ENCODE data around the gene CHMP2B. TPM values are rescaled to one million over a fixed set of nuclear protein-coding genes. Genes with fewer than 3 reads are reported as not detected.

CHMP2B gene
- total RNA-seq, 4 donors from 2014 or later, result 27.3 to 35.2 (median 28.6) TPM

DNA sequence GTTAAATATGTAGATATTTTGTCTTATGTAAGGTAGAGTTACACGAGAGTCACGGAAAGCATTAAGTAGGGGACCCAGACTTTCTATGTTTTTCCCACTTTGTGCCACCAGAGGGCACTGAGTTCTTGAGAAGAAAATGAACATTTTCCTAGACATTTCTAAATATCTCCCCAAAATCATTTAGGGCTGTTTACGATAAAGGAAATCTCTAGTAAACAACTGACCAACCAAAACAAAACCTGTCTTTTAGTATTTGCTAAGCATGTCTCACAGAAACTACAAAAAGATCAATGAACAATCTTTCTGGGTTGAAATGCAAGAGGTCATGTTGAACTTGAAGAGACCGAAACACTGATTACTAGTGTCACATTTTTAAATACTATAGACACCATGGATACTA lies 33.2 kb downstream of the CHMP2B start:
- no peak overlapping the region for H3K4me3 ChIP-seq
- DNase-seq (ENCODE audit: low spot score in 2 of 2), result peak; percentile 20 to 69
- TF ChIP-seq, protein P1, sequence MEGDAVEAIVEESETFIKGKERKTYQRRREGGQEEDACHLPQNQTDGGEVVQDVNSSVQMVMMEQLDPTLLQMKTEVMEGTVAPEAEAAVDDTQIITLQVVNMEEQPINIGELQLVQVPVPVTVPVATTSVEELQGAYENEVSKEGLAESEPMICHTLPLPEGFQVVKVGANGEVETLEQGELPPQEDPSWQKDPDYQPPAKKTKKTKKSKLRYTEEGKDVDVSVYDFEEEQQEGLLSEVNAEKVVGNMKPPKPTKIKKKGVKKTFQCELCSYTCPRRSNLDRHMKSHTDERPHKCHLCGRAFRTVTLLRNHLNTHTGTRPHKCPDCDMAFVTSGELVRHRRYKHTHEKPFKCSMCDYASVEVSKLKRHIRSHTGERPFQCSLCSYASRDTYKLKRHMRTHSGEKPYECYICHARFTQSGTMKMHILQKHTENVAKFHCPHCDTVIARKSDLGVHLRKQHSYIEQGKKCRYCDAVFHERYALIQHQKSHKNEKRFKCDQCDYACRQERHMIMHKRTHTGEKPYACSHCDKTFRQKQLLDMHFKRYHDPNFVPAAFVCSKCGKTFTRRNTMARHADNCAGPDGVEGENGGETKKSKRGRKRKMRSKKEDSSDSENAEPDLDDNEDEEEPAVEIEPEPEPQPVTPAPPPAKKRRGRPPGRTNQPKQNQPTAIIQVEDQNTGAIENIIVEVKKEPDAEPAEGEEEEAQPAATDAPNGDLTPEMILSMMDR (IDR thresholded peaks at IDR 0.05), result peak; percentile 39 to 71 (median 54)
- TF ChIP-seq POLR2A (IDR thresholded peaks at IDR 0.05) (no peak), EP300 (IDR thresholded peaks at IDR 0.05) (no peak)
- no peaks in the 10 kb centered on the region for H3K9me3 ChIP-seq
- no peaks in the 10 kb centered on the region for H3K27me3 ChIP-seq
- no peaks in the 10 kb centered on the region for H3K4me1 ChIP-seq
- WGBS, 2 donors, result 35 to 37% methylated on average over 4 of the region's 4 CpGs
- H3K27ac ChIP-seq, result no peak overlapping the region
- peaks cover 0 to 8% (median 0%) of the 10 kb centered on the region in 3 donors for H3K36me3 ChIP-seq

DNA sequence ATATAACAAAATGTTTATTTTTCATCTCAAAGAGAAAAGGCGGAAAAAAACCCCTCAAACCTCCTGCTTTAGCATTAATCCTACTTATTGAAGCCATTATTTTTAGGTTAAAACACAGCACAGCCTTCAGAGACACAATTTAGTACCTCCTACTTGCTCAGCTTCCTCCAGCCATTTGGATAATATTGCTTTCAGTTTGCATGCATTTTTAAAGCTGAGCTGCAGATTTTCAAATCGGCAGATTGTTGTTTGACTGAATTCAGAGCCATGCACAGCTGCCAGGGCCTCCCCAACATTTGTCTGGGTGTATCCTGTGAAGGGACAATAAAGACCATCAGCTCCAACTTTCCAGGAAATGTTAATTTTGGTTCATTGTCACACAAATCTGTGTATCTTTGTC lies 34.8 kb downstream of the CHMP2B start:
- 50 to 52% methylated on average over 2 of the region's 2 CpGs for WGBS, 2 donors
- H3K27ac ChIP-seq, result no peak overlapping the region
- no peak for DNase-seq (ENCODE audit: low spot score in 2 of 2)

DNA sequence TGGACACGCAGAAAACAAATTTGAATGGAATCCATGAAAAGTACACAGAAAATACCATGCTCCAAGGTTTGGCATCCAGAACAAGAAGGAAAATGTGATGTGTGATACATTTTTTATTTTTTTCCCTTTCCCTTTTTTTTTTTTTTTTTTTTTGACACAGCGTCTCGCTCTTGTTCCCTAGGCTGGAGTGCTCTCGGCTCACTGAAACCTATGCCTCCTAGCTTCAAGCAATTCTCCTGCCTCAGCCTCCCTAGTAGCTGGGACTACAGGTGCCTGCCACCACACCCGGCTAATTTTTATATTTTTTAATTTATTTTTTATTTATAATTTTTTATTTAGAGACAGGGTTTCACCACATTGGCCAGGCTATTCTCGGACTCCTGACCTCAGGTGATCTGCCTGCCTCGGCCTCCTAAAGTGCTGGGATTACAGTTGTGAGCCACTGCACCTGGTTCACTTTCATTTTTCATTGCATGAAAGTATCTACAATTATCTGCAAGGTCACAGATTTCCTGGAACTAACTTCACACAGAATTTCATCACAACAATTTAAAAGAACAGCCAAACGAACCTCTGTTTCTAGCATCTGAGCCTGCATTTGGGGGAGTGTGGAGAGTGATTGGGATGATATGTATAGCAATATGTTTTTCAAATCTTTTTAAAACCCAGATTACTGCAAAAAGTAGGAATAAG lies 41.0 kb downstream of the CHMP2B start:
- TF ChIP-seq POLR2A (IDR thresholded peaks at IDR 0.05), result no peak
- no peaks in the 10 kb centered on the region for H3K27me3 ChIP-seq
- 85 to 88% methylated on average over 8 of the region's 8 CpGs for WGBS, 2 donors

More for the DNA sequence above, 34.8 kb downstream of the CHMP2B start:
- Histone ChIP-seq H3K4me1 (no peaks in the 10 kb centered on the region), H3K36me3 (no peaks in the 10 kb centered on the region), H3K9me3 (no peaks in the 10 kb centered on the region), H3K27me3 (no peaks in the 10 kb centered on the region), H3K4me3 (no peak overlapping the region)
- TF ChIP-seq EP300 (IDR thresholded peaks at IDR 0.05), result no peak

DNA sequence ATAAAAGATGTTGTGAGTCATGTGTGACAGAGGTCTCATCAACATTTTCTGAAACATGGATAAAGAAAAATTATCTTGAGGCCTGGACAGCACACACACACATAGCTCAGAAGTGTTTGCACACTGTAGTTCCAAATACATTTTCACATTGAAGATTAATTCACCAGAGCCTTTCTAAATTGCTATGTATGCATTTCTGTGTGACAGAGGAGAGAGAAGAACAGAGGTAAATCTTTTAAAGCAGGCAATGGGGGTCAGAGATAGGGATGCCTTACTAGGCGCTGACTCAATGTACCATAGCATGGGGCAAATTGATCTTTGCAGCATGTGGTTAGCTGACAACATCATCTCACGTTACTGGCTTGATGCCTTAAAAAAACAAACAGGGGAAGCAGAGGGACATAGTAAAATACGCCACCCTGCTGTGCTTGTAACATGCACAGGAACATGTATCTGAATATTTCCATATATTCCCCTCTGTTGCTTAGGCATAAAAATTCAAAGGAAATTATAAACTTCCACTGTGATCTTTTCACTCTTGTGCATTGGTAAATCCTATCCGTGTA lies 41.6 kb downstream of the CHMP2B start:
- Histone ChIP-seq H3K9me3 (no peaks in the 10 kb centered on the region), H3K36me3 (no peaks in the 10 kb centered on the region), H3K4me3 (no peak overlapping the region), H3K27me3 (no peaks in the 10 kb centered on the region), H3K4me1 (no peaks in the 10 kb centered on the region), H3K27ac (no peak overlapping the region)
- WGBS, 2 donors, result 70 to 80% methylated on average over 4 of the region's 4 CpGs
- no peak for DNase-seq (ENCODE audit: low spot score in 2 of 2)
- TF ChIP-seq POLR2A (IDR thresholded peaks at IDR 0.05) (no peak), EP300 (IDR thresholded peaks at IDR 0.05) (no peak)
- TF ChIP-seq, protein P1 (IDR thresholded peaks at IDR 0.05), result no peak

More for the DNA sequence above, 41.0 kb downstream of the CHMP2B start:
- Histone ChIP-seq H3K9me3 (no peaks in the 10 kb centered on the region), H3K36me3 (no peaks in the 10 kb centered on the region), H3K27ac (no peak overlapping the region), H3K4me3 (no peak overlapping the region), H3K4me1 (no peaks in the 10 kb centered on the region)
- no peak for DNase-seq (ENCODE audit: low spot score in 2 of 2)

DNA sequence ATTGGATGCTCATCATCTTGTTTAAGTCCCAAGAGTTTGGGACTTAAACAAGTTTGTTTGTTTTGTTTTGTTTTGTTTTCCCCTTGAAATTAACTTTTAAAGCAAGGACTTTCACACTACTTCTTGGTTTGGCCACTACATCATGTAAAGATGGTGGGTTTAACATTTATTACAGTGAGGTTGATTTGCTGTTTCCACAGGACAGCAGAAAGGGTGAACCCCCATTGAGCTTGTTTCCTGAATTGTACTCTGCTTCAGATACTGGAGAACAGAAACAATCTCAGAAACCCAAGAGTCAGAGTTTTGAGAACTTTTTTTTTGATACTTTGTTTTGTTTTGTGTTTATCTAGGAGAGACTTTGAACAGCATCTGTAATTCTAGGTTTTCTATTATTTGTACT lies 42.6 kb downstream of the CHMP2B start:
- Histone ChIP-seq H3K4me3 (no peak overlapping the region), H3K27me3 (no peaks in the 10 kb centered on the region), H3K9me3 (no peaks in the 10 kb centered on the region), H3K27ac (no peak overlapping the region), H3K4me1 (no peaks in the 10 kb centered on the region), H3K36me3 (no peaks in the 10 kb centered on the region)
- TF ChIP-seq, protein P1 (IDR thresholded peaks at IDR 0.05), result no peak
- no peak for TF ChIP-seq POLR2A (IDR thresholded peaks at IDR 0.05)
- no peak for TF ChIP-seq EP300 (IDR thresholded peaks at IDR 0.05)
- DNase-seq (ENCODE audit: low spot score in 2 of 2), result no peak

DNA sequence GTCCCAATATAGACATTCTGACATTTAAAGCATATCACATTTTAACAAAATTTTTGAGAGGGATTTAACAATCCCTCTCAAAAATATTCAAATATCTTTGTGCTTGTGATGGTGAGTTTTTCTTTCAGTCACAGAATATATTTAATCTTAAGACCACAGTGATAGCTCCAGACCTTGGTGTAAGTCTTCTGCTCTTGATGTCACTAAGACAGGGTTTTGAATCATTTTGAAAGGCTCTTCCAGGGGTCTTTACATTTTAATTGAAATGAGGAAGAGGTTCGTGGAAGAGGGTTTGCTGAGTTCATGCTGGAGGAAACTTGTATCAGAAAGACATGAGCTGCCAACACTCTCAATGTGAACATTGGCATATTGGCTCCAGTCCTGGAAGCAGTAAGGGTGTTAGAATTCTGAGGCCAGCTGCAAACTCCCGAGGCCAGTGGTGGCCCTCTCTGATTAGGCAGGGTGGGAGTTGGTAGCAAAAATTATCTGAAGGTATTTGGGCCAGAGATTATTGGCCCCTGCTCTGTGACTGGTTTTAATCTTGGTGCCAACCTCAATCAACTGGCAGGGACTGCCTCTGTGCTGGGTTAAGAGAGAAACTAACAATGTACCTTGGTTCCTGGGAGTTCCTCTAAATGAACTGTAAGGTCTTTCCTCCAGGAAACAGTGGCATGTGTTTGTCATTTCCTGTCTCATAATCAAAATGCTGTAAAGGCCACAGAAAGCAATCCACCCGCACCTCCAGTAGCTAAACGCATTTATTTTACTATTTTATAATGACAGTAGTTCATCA lies 44.0 kb downstream of the CHMP2B start:
- Histone ChIP-seq H3K9me3 (no peaks in the 10 kb centered on the region), H3K36me3 (no peaks in the 10 kb centered on the region), H3K4me1 (no peaks in the 10 kb centered on the region), H3K4me3 (no peak overlapping the region), H3K27ac (no peak overlapping the region), H3K27me3 (no peaks in the 10 kb centered on the region)
- DNase-seq (ENCODE audit: low spot score in 2 of 2), result no peak
- WGBS, 2 donors, result 44 to 59% methylated on average over 4 of the region's 4 CpGs
- TF ChIP-seq EP300 (IDR thresholded peaks at IDR 0.05), result no peak
- TF ChIP-seq, protein P1 (IDR thresholded peaks at IDR 0.05), result no peak
- TF ChIP-seq POLR2A (IDR thresholded peaks at IDR 0.05), result no peak

All from tibial nerve (tissue), 4 donors.